SK-N-MC (cell line): Measurements from ENCODE around the gene BMPR2.

Experiments
- EZH2 ChIP-seq: fragments of 200-600 bp; sonication (generic); IDR thresholded peaks from one replicate; pipeline ENCODE4 v1.6.1; 2017; ENCODE audit warnings: antibody characterized with exemption
- POLR2AphosphoS5 ChIP-seq: IDR thresholded peaks from 2 replicates; pipeline ENCODE4 v1.6.1; 2012; ENCODE audit warnings: mild to moderate bottlenecking, low read depth, low read length, borderline replicate concordance

- TF ChIP-seq POLR2AphosphoS5 (no peak), EZH2 (no peak)
These were observed 132.6 kb downstream of the BMPR2 start for GRCh38 chr2:202508686-202509085.
